Measurements from ENCODE around the gene CPSF4.

CPSF4 gene

GRCh38 chr7:99448855-99449254 lies 10.1 kb downstream of the CPSF4 start:
- no peak for DNase-seq (ENCODE audit: low read depth in 2 of 2)

- DNase-seq (ENCODE audit: low read depth in 2 of 2) = no peak
These were observed 10.6 kb downstream of the CPSF4 start for GRCh38 chr7:99449326-99449725.

GRCh38 chr7:99451936-99452335 lies 13.2 kb downstream of the CPSF4 start:
- DNase-seq (ENCODE audit: low read depth in 2 of 2) = no peak

GRCh38 chr7:99452541-99452940 lies 13.8 kb downstream of the CPSF4 start:
- DNase-seq (ENCODE audit: low read depth in 2 of 2) = no peak

- no peak for DNase-seq (ENCODE audit: low read depth in 2 of 2)
These were observed 14.4 kb downstream of the CPSF4 start for GRCh38 chr7:99453105-99453504.

- DNase-seq (ENCODE audit: low read depth in 2 of 2) = no peak
These were observed 17.1 kb downstream of the CPSF4 start for GRCh38 chr7:99455874-99456273.

GRCh38 chr7:99456288-99456687 lies 17.5 kb downstream of the CPSF4 start:
- no peak for DNase-seq (ENCODE audit: low read depth in 2 of 2)

- no peak for DNase-seq (ENCODE audit: low read depth in 2 of 2)
These were observed 18.4 kb downstream of the CPSF4 start for GRCh38 chr7:99457050-99457649.

- DNase-seq (ENCODE audit: low read depth in 2 of 2) = no peak
These were observed 19.1 kb downstream of the CPSF4 start for GRCh38 chr7:99457650-99458493.

- no peak for DNase-seq (ENCODE audit: low read depth in 2 of 2)
These were observed 20.3 kb downstream of the CPSF4 start for GRCh38 chr7:99459087-99459486.

GRCh38 chr7:99460651-99461050 lies 21.9 kb downstream of the CPSF4 start:
- no peak for DNase-seq (ENCODE audit: low read depth in 2 of 2)

- DNase-seq (ENCODE audit: low read depth in 2 of 2) = no peak
These were observed 22.5 kb downstream of the CPSF4 start for GRCh38 chr7:99461221-99461620.

GRCh38 chr7:99465421-99465768 lies 26.7 kb downstream of the CPSF4 start:
- no peak for DNase-seq (ENCODE audit: low read depth in 2 of 2)

GRCh38 chr7:99468336-99468918 lies 29.7 kb downstream of the CPSF4 start:
- DNase-seq (ENCODE audit: low read depth in 2 of 2) = no peak

GRCh38 chr7:99469381-99470065 lies 30.8 kb downstream of the CPSF4 start:
- DNase-seq (ENCODE audit: low read depth in 2 of 2) = no peak

- peak; percentile 96 to 97 for DNase-seq (ENCODE audit: low read depth in 2 of 2)
These were observed 34.0 kb downstream of the CPSF4 start, which contains the start of gene ZNF789 for GRCh38 chr7:99472561-99473314. Gene ZNF789, plus strand, starts transcription at chr7:99472890. Its CDS starts 3,567 bp downstream, at chr7:99476457.

GRCh38 chr7:99473315-99473596 lies 34.5 kb downstream of the CPSF4 start:
- DNase-seq (ENCODE audit: low read depth in 2 of 2) = no peak

- no peak for DNase-seq (ENCODE audit: low read depth in 2 of 2)
These were observed 37.4 kb downstream of the CPSF4 start for GRCh38 chr7:99476107-99476506.

- DNase-seq (ENCODE audit: low read depth in 2 of 2) = no peak
These were observed 40.0 kb downstream of the CPSF4 start for GRCh38 chr7:99478464-99479440.

- no peak for DNase-seq (ENCODE audit: low read depth in 2 of 2)
These were observed 46.4 kb downstream of the CPSF4 start for GRCh38 chr7:99485094-99485493.

GRCh38 chr7:99489235-99489634 lies 50.5 kb downstream of the CPSF4 start:
- no peak for DNase-seq (ENCODE audit: low read depth in 2 of 2)

All from stimulated activated CD4-positive, alpha-beta T cell treated with anti-CD3 and anti-CD28 coated beads, Interleukin-1b, Interleukin-23, amount 100 ng/mL, for 4 hours (primary cell).